Stomach (tissue), 9 donors: Measurements from ENCODE around the gene SCP2. TPM values are rescaled to one million over a fixed set of nuclear protein-coding genes. Genes with fewer than 3 reads are reported as not detected.

Experiments used
- DNase-seq, 2 donors: peaks; one replicate each; pipeline versions ENCODE4 v3.0.0 to v3.0.0-alpha.2; 2013 to 2019
- H3K27ac ChIP-seq, 5 donors: fragments of 200-600 bp in 4 of 5; sonication (generic) in 4 of 5; one replicate each; pipeline ENCODE4 v1.5.1; 2013 to 2019; ENCODE audit warnings: mild to moderate bottlenecking in 1 of 5, moderate library complexity in 1 of 5
- H3K27me3 ChIP-seq, 3 donors: fragments of 200-600 bp; sonication (generic); one replicate each; pipeline ENCODE4 v1.5.1; 2017 to 2019; ENCODE audit warnings: mixed run types in 1 of 3
- H3K36me3 ChIP-seq, 4 donors: fragments of 200-600 bp; sonication (generic); 1 replicate in 3 of 4; 2 replicates in 1 of 4; pipeline ENCODE4 v1.5.1; 2016 to 2019
- H3K4me1 ChIP-seq, 4 donors: fragments of 200-600 bp; sonication (generic); one replicate each; pipeline ENCODE4 v1.5.1; 2016 to 2019
- H3K4me3 ChIP-seq, 4 donors: fragments of 200-600 bp; sonication (generic) in 3 of 4; one replicate each; pipeline ENCODE4 v1.5.1; 2016 to 2019; ENCODE audit warnings: mild to moderate bottlenecking in 1 of 4
- H3K9me3 ChIP-seq, 4 donors: fragments of 200-600 bp; sonication (generic); one replicate each; pipeline ENCODE4 v1.5.1; 2016 to 2019
- EP300 ChIP-seq: sonication (generic); formaldehyde crosslinking; IDR thresholded peaks from one replicate; pipeline ENCODE4 v1.6.1; 2017; ENCODE audit warnings: antibody characterized with exemption
- POLR2A ChIP-seq, 4 donors: fragments of 450-650 bp; IDR thresholded peaks; one replicate each; pipeline ENCODE4 v1.6.1; 2016; ENCODE audit warnings: antibody characterized with exemption in 4 of 4, control low read depth in 2 of 4, mild to moderate bottlenecking in 1 of 4, moderate library complexity in 1 of 4
- POLR2AphosphoS5 ChIP-seq, 3 donors: sonication (generic); formaldehyde crosslinking; IDR thresholded peaks; one replicate each; pipeline ENCODE4 v1.6.1; 2016; ENCODE audit warnings: antibody characterized with exemption in 3 of 3
- WGBS, 5 donors: extraction: QIAGEN DNeasy Blood & Tissue Kit in 3 of 5; methylation state at CpG; one replicate each; pipeline versions ENCODE4 v1.1.5 to v1.1.7; 2013 to 2018; 5-methylcytosine and 5-hydroxymethylcytosine counted together
- intact Hi-C: fragments of 100-400 bp; cut with DNase I; formaldehyde crosslinking; loops from one replicate; pipeline ENCODE4 v1.15.1; 2023; ENCODE audit warnings: low total_unique reads
- polyA plus RNA-seq, 3 donors: library from polyadenylated mRNA; stranded (reverse); fragments of 200-250 nt; gene quantifications; one replicate each; pipeline ENCODE4 v1.2.3, GENCODE V29; 2013
- total RNA-seq, 5 donors: library from RNA; depleted of rRNA; stranded (reverse); fragments of >200 nt; gene quantifications; one replicate each; pipeline versions ENCODE4 v1.1.0 to v1.2.3, GENCODE V29; 2014 to 2016
- TF ChIP-seq, protein P1 (sequence below), 7 experiments: fragments of 450-650 bp in 4 of 7; fragments of 200-600 bp in 3 of 7; sonication (generic) in 3 of 7; IDR thresholded peaks; one replicate each; pipeline ENCODE4 v1.5.1; 2016 to 2019; ENCODE audit warnings: antibody characterized with exemption in 7 of 7, control low read depth in 2 of 7, mild to moderate bottlenecking in 1 of 7
- donor health status: healthy with polysubstance abuse.
- donor health status: Bipolar disorder and iron deficiency.
- donor health status: healthy.

The SCP2 gene
- total and polyA plus RNA-seq, 8 donors: 45.1 to 347 (median 97.0) TPM

DNA sequence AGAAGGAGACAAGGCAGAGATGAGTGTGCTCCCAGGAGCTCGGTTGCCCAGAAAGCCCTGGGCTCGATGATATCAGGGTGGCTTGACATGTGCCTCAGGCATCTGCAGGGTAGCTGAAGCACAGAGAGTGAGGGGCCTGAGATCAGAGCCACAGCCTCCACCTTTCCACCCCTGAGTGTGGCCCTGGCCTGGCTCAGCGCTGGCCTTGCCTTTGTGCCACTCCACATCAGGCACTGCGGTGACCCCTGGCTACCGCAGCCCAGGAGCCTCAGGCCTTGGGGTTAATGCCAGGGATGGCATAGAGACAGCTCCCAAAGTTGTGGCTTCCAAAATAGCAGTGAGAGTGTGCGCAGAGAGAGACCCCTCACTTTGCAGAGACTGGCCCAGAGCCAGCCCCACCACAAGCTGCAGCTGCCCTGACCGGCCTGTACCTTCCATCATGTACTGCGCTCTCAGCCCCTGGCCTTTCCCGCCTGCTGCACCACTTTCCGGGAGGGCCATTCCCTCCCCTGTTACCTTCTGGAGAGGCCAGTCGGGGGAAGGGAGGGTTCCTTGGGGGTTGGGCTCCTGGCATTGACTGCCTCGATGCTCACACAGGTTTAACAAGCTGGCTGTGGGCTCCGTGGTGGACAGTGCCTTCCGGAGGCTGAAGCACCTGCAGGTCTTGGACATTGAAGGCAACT lies 154.4 kb downstream of the SCP2 start:
- Histone ChIP-seq H3K4me3 (no peak overlapping the region), H3K36me3 (peaks cover 7 to 96% (median 52%) of the 10 kb centered on the region in 4 donors), H3K27me3 (no peaks in the 10 kb centered on the region), H3K9me3 (no peaks in the 10 kb centered on the region), H3K4me1 (peaks cover 0 to 5% (median 2%) of the 10 kb centered on the region in 4 donors), H3K27ac (no peak overlapping the region)
- 77 to 91% (median 85%) methylated on average over 8 to 14 of the region's 14 CpGs for WGBS, 5 donors
- TF ChIP-seq EP300: no peak
- no peak for TF ChIP-seq POLR2A (IDR thresholded peaks at IDR 0.05)
- TF ChIP-seq, protein P1, sequence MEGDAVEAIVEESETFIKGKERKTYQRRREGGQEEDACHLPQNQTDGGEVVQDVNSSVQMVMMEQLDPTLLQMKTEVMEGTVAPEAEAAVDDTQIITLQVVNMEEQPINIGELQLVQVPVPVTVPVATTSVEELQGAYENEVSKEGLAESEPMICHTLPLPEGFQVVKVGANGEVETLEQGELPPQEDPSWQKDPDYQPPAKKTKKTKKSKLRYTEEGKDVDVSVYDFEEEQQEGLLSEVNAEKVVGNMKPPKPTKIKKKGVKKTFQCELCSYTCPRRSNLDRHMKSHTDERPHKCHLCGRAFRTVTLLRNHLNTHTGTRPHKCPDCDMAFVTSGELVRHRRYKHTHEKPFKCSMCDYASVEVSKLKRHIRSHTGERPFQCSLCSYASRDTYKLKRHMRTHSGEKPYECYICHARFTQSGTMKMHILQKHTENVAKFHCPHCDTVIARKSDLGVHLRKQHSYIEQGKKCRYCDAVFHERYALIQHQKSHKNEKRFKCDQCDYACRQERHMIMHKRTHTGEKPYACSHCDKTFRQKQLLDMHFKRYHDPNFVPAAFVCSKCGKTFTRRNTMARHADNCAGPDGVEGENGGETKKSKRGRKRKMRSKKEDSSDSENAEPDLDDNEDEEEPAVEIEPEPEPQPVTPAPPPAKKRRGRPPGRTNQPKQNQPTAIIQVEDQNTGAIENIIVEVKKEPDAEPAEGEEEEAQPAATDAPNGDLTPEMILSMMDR (IDR thresholded peaks at IDR 0.05): no peak
- TF ChIP-seq POLR2AphosphoS5 (IDR thresholded peaks at IDR 0.05): no peak
- intact Hi-C loops: no loop called here
- DNase-seq: no peak

DNA sequence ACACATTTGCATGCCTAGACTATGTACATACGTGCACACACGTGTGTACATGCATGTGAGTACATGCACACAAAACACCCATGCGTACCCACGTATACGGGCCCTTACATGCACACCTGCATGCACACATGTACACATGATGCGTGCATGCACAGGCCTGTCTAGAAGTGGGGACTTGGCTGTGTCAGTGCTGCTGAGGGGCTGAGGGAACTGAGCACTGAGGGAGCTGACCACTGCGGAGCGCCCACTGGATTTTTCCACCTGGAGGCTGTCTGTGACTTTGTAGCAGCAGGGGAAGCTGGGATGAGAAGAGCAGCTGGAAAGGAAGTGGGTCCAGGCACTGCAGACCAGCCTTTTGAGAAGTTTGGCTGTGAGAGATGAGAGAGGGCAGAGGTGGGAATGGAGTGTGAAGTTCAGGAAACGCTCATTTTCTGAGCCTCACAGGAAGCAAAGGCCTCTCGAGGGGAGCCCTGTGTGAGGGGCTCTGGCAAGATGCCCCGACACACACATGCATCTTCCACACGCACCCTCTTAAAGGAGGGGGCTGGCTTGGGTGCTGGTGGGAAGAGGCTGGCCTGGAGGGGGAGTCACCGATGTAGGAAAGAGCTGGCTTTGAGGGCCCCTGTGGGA lies 155.9 kb downstream of the SCP2 start:
- H3K36me3 ChIP-seq: peaks cover 7 to 100% (median 46%) of the 10 kb centered on the region in 4 donors
- intact Hi-C loops: no loop called here
- no peak for TF ChIP-seq EP300
- TF ChIP-seq, protein P1 (IDR thresholded peaks at IDR 0.05): no peak
- no peak for TF ChIP-seq POLR2AphosphoS5 (IDR thresholded peaks at IDR 0.05)
- no peak for TF ChIP-seq POLR2A (IDR thresholded peaks at IDR 0.05)
- H3K27ac ChIP-seq: no peak overlapping the region
- no peak overlapping the region for H3K4me3 ChIP-seq
- 74 to 91% (median 86%) methylated on average over 13 of the region's 13 CpGs for WGBS, 5 donors
- no peaks in the 10 kb centered on the region for H3K27me3 ChIP-seq
- H3K4me1 ChIP-seq: peaks cover 0 to 19% (median 3%) of the 10 kb centered on the region in 4 donors
- DNase-seq: no peak
- H3K9me3 ChIP-seq: no peaks in the 10 kb centered on the region

DNA sequence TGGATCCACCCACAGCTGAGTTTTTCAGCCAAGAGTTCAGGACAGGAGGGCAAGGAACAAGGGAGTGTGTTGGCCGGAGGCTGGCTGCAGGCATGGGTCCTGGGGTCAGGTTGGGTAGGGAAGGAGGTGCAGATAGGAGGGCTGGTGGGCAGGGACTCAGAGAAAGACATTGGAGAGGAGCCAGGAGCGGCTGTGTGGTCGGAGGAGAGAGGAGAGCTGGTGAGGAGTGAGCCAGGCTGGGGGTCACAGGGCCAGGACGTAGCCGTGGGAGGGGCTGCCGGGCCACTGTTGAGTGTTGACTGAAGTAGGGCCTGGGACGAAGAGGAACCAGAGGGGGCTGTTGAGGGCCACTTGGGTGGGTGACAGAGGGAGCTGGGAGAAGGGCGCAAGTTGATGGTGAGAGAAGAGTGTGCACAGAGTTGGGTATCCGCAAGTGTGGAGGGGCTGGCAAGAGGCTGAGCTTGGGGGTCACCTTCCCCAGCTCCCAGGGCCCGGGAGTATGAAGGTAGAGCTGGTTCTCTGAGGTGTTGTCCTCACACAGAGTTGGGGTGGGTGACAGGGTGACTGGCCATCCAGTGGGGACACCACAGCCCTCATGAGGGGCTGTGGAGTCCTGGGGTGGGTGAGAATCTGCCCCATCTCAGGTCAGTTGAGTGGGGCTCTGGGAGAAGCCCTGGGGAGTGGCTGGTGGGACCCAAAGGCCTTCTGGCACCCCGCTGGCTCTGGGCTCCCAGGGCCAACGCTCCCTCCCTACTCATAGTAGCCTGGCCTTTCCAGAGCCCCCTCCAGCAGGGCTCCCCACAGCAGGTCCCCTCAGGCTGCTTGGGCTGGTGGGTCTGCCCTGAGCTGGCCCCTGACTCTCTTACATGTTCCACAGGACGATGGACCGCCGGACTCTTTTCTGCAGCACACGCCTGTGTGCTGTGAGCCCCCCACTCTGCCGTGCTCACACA lies 156.8 kb downstream of the SCP2 start:
- no peak for DNase-seq
- Histone ChIP-seq H3K4me3 (no peak overlapping the region), H3K4me1 (peaks cover 0 to 21% (median 3%) of the 10 kb centered on the region in 4 donors), H3K36me3 (peaks cover 3 to 92% (median 38%) of the 10 kb centered on the region in 4 donors), H3K27ac (no peak overlapping the region), H3K9me3 (no peaks in the 10 kb centered on the region), H3K27me3 (no peaks in the 10 kb centered on the region)
- TF ChIP-seq POLR2AphosphoS5 (IDR thresholded peaks at IDR 0.05) (no peak), EP300 (no peak), POLR2A (IDR thresholded peaks at IDR 0.05) (no peak)
- TF ChIP-seq, protein P1 (IDR thresholded peaks at IDR 0.05): no peak
- 72 to 77% (median 75%) methylated on average over 16 to 17 of the region's 17 CpGs for WGBS, 5 donors
- intact Hi-C loops: no loop called here

DNA sequence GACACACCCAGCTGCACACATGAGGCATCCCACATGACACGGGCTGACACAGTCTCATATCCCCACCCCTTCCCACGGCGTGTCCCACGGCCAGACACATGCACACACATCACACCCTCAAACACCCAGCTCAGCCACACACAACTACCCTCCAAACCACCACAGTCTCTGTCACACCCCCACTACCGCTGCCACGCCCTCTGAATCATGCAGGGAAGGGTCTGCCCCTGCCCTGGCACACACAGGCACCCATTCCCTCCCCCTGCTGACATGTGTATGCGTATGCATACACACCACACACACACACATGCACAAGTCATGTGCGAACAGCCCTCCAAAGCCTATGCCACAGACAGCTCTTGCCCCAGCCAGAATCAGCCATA lies 157.5 kb downstream of the SCP2 start:
- H3K9me3 ChIP-seq: no peaks in the 10 kb centered on the region
- intact Hi-C loops: no loop called here
- H3K36me3 ChIP-seq: peaks cover 0 to 85% (median 34%) of the 10 kb centered on the region in 4 donors
- H3K27me3 ChIP-seq: no peaks in the 10 kb centered on the region
- peaks cover 0 to 26% (median 5%) of the 10 kb centered on the region in 4 donors for H3K4me1 ChIP-seq
- TF ChIP-seq EP300: no peak
- TF ChIP-seq POLR2AphosphoS5 (IDR thresholded peaks at IDR 0.05): no peak
- no peak for TF ChIP-seq POLR2A (IDR thresholded peaks at IDR 0.05)
- TF ChIP-seq, protein P1 (IDR thresholded peaks at IDR 0.05): no peak
- DNase-seq: no peak
- no peak overlapping the region for H3K27ac ChIP-seq
- H3K4me3 ChIP-seq: no peak overlapping the region
- 72 to 91% (median 90%) methylated on average over 4 to 8 of the region's 8 CpGs for WGBS, 5 donors
